SU-DHL-6 (cell line): ENCODE measurements around the gene TOM1L2.

ENCODE experiments used
- H2AFZ ChIP-seq: fragments of 200-600 bp; sonication (generic); 2 replicates; pipeline ENCODE4 v1.6.1; 2014; ENCODE audit warnings: low read depth, mild to moderate bottlenecking, moderate library complexity, mixed read lengths, antibody characterized with exemption, low read length; ENCODE audit not compliant: severe bottlenecking
- H3F3A ChIP-seq: fragments of 200-600 bp; shearing (Covaris generic); 2 replicates; pipeline ENCODE4 v1.6.0; 2016; ENCODE audit warnings: antibody characterized with exemption, mild to moderate bottlenecking; ENCODE audit not compliant: insufficient read depth
- H3K27ac ChIP-seq: fragments of 200-600 bp; sonication (generic); 2 replicates; pipeline ENCODE4 v1.5.1; 2016; ENCODE audit warnings: low read depth, mild to moderate bottlenecking, low read length, moderate library complexity, mixed read lengths
- H3K27me3 ChIP-seq: fragments of 200-600 bp; sonication (generic), shearing (Covaris generic); 2 replicates; pipeline ENCODE4 v1.6.0; 2014; ENCODE audit warnings: mild to moderate bottlenecking, low read length
- H3K36me3 ChIP-seq: fragments of 200-600 bp; sonication (generic); 2 replicates; pipeline ENCODE4 v1.6.1; 2014; ENCODE audit warnings: mild to moderate bottlenecking, low read length, mixed read lengths
- H3K4me2 ChIP-seq: fragments of 300-600, 200-600 bp; shearing (Covaris generic), sonication (generic); 2 replicates; pipeline ENCODE4 v1.6.0; 2014; ENCODE audit warnings: low read length, low read depth, mild to moderate bottlenecking; ENCODE audit not compliant: poor library complexity, severe bottlenecking
- H3K4me3 ChIP-seq: fragments of 200-600 bp; sonication (generic); 2 replicates; pipeline ENCODE4 v1.5.1; 2014; ENCODE audit warnings: antibody characterized with exemption, low read length, mild to moderate bottlenecking, mixed read lengths; ENCODE audit not compliant: insufficient read depth, poor library complexity, severe bottlenecking
- H3K79me2 ChIP-seq: fragments of 200-600 bp; sonication (generic); 2 replicates; pipeline ENCODE4 v1.6.1; 2014; ENCODE audit warnings: mild to moderate bottlenecking, low read length, moderate library complexity; ENCODE audit not compliant: insufficient read depth
- H3K9ac ChIP-seq: fragments of 200-600 bp; sonication (generic); 2 replicates; pipeline ENCODE4 v1.7.0; 2014; ENCODE audit warnings: mild to moderate bottlenecking, low read length
- H3K9me2 ChIP-seq: fragments of 200-600 bp; sonication (generic); replicated peaks from 2 replicates; pipeline ENCODE4 v1.6.1; 2014; ENCODE audit warnings: low read length; ENCODE audit not compliant: insufficient read depth
- H3K9me3 ChIP-seq: fragments of 200-600 bp; sonication (generic); 2 replicates; pipeline ENCODE4 v1.6.1; 2014; ENCODE audit warnings: low read length, mixed read lengths; ENCODE audit not compliant: insufficient read depth
- H4K20me1 ChIP-seq: fragments of 200-600 bp; sonication (generic); 2 replicates; pipeline ENCODE4 v1.6.1; 2014; ENCODE audit warnings: low read depth, mild to moderate bottlenecking, antibody characterized with exemption, low read length, moderate library complexity, mixed read lengths
- CTCF ChIP-seq: fragments of 200-600 bp; sonication (generic); IDR thresholded peaks from one replicate; pipeline ENCODE4 v1.5.1; 2017; ENCODE audit warnings: antibody characterized with exemption, mild to moderate bottlenecking, low read length, moderate library complexity; ENCODE audit not compliant: insufficient read depth, poor library complexity, severe bottlenecking
- EZH2phosphoT487 ChIP-seq: fragments of 200-600 bp; sonication (generic), shearing (Covaris generic); conservative IDR thresholded peaks from 2 replicates; pipeline ENCODE4 v1.6.1; 2018; ENCODE audit warnings: mild to moderate bottlenecking, antibody characterized with exemption, low read length, moderate library complexity, mixed read lengths

TOM1L2 gene

GRCh38 chr17:17849147-17849820 is 122.9 kb downstream of the TOM1L2 start:
- H3K79me2 ChIP-seq = no peaks in the 10 kb centered on the region
- no peak overlapping the region for H3K9ac ChIP-seq
- no peaks in the 10 kb centered on the region for H3K27me3 ChIP-seq
- no peak overlapping the region for H3K4me2 ChIP-seq
- no peaks in the 10 kb centered on the region for H3K36me3 ChIP-seq
- H3F3A ChIP-seq = no peaks in the 10 kb centered on the region
- TF ChIP-seq EZH2phosphoT487 = no peak
- TF ChIP-seq CTCF = no peak
- no peak overlapping the region for H3K27ac ChIP-seq
- no peak overlapping the region for H2AFZ ChIP-seq
- no peaks in the 10 kb centered on the region for H4K20me1 ChIP-seq
- no peak overlapping the region for H3K4me3 ChIP-seq
- no peaks in the 10 kb centered on the region for H3K9me2 ChIP-seq
- H3K9me3 ChIP-seq = no peaks in the 10 kb centered on the region

GRCh38 chr17:17848311-17849082 is 123.7 kb downstream of the TOM1L2 start:
- H3K27ac ChIP-seq = no peak overlapping the region

GRCh38 chr17:17847726-17848125 is 124.5 kb downstream of the TOM1L2 start:
- Histone ChIP-seq H3K36me3 (no peaks in the 10 kb centered on the region), H2AFZ (no peak overlapping the region), H3K9me2 (no peaks in the 10 kb centered on the region), H3K9ac (no peak overlapping the region), H3K27ac (no peak overlapping the region), H4K20me1 (no peaks in the 10 kb centered on the region), H3K27me3 (no peaks in the 10 kb centered on the region), H3F3A (no peaks in the 10 kb centered on the region), H3K4me3 (no peak overlapping the region), H3K9me3 (no peaks in the 10 kb centered on the region), H3K4me2 (no peak overlapping the region), H3K79me2 (no peaks in the 10 kb centered on the region)
- TF ChIP-seq CTCF (no peak), EZH2phosphoT487 (no peak)

More at GRCh38 chr17:17848311-17849082, 123.7 kb downstream of the TOM1L2 start:
- no peaks in the 10 kb centered on the region for H3K79me2 ChIP-seq
- H4K20me1 ChIP-seq = no peaks in the 10 kb centered on the region
- H3K9me3 ChIP-seq = no peaks in the 10 kb centered on the region
- no peaks in the 10 kb centered on the region for H3K27me3 ChIP-seq
- no peak overlapping the region for H3K4me2 ChIP-seq
- no peak overlapping the region for H3K4me3 ChIP-seq
- H3F3A ChIP-seq = no peaks in the 10 kb centered on the region
- H3K36me3 ChIP-seq = no peaks in the 10 kb centered on the region
- no peak overlapping the region for H2AFZ ChIP-seq
- TF ChIP-seq EZH2phosphoT487 = no peak
- no peak for TF ChIP-seq CTCF
- H3K9ac ChIP-seq = no peak overlapping the region
- no peaks in the 10 kb centered on the region for H3K9me2 ChIP-seq
